Parathyroid adenoma (tissue), 2 donors: ENCODE measurements around the gene TMPRSS11D.

ENCODE experiments used
- H2AFZ ChIP-seq: fragments of 300-600 bp; sonication (generic); one replicate; pipeline ENCODE4 v1.7.0; 2017; ENCODE audit warnings: antibody characterized with exemption, mild to moderate bottlenecking
- H3K27ac ChIP-seq: fragments of 300-600 bp; sonication (generic); one replicate; pipeline ENCODE4 v1.7.0; 2017
- H3K27me3 ChIP-seq: fragments of 300-600 bp; sonication (generic); one replicate; pipeline ENCODE4 v1.7.0; 2017; ENCODE audit warnings: low read length; ENCODE audit not compliant: control insufficient read depth, insufficient read depth
- H3K36me3 ChIP-seq: fragments of 300-600 bp; sonication (generic); one replicate; pipeline ENCODE4 v1.7.0; 2017; ENCODE audit warnings: low read length; ENCODE audit not compliant: control insufficient read depth, insufficient read depth
- H3K4me1 ChIP-seq: fragments of 300-600 bp; sonication (generic); one replicate; pipeline ENCODE4 v1.7.0; 2017; ENCODE audit warnings: control low read depth
- H3K4me2 ChIP-seq: fragments of 300-600 bp; sonication (generic); one replicate; pipeline ENCODE4 v1.7.0; 2017; ENCODE audit warnings: low read length
- H3K4me3 ChIP-seq: fragments of 300-600 bp; sonication (generic); one replicate; pipeline ENCODE4 v1.7.0; 2017; ENCODE audit warnings: low read depth, low read length
- H3K79me2 ChIP-seq: fragments of 300-600 bp; sonication (generic); one replicate; pipeline ENCODE4 v1.7.0; 2017; ENCODE audit warnings: control low read depth
- H3K9ac ChIP-seq: fragments of 300-600 bp; sonication (generic); one replicate; pipeline ENCODE4 v1.7.0; 2017; ENCODE audit warnings: mild to moderate bottlenecking
- H3K9me3 ChIP-seq: fragments of 300-600 bp; sonication (generic); one replicate; pipeline ENCODE4 v1.7.0; 2017; ENCODE audit warnings: low read length; ENCODE audit not compliant: control insufficient read depth
- TF ChIP-seq, protein P1 (sequence below): fragments of 300-600 bp; sonication (generic); IDR thresholded peaks from one replicate; pipeline ENCODE4 v1.7.0; 2017; ENCODE audit warnings: antibody characterized with exemption, mild to moderate bottlenecking
- donor health status: primary hyperparathyroidism.

Gene TMPRSS11D

DNA sequence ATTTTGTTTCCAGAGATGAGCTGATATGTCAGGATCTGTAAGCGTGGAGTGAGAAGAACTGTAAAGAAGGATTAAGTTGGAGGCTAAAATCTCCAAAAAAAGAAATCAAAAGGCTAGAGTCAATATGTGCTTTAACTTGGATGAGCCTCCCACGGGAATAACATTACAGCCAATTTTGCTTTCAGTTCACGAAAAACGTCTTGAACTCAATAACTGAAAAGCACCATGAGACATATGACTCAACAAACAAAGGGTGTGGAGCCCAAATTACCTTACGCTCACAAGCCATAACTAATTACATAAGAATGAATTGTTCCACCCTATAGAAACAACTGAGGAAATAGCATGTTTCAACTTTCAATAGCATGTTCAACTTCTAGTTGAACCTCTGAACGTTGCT lies 22.3 kb downstream of the TMPRSS11D start:
- H3K9me3 ChIP-seq = no peaks in the 10 kb centered on the region
- H3K27ac ChIP-seq = no peak overlapping the region

DNA sequence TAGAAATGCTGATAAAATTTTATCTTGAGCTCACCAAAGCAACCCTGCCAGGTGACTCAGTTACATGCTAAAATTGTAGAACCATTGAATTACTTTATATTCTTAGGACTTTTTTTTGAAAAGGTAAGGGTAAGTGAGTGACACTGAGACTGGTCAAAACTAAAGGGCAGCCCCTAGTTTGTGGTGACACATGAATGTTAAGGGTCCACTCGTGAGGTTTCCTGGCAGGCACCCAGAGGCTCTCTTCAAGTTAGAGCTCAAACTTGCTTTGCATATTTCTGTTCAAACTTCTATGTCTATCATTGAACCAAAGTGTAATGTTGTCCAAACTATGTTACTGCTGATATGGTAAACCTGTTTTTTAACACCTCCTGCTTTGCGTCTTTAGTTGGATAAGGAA lies 30.5 kb downstream of the TMPRSS11D start:
- no peaks in the 10 kb centered on the region for H3K27me3 ChIP-seq
- no peak overlapping the region for H3K9ac ChIP-seq
- H3K27ac ChIP-seq = no peak overlapping the region
- no peak overlapping the region for H3K4me3 ChIP-seq
- no peak overlapping the region for H2AFZ ChIP-seq
- H3K4me1 ChIP-seq = no peaks in the 10 kb centered on the region
- no peaks in the 10 kb centered on the region for H3K9me3 ChIP-seq
- H3K4me2 ChIP-seq = no peak overlapping the region
- H3K36me3 ChIP-seq = no peaks in the 10 kb centered on the region
- no peaks in the 10 kb centered on the region for H3K79me2 ChIP-seq
- TF ChIP-seq, protein P1, sequence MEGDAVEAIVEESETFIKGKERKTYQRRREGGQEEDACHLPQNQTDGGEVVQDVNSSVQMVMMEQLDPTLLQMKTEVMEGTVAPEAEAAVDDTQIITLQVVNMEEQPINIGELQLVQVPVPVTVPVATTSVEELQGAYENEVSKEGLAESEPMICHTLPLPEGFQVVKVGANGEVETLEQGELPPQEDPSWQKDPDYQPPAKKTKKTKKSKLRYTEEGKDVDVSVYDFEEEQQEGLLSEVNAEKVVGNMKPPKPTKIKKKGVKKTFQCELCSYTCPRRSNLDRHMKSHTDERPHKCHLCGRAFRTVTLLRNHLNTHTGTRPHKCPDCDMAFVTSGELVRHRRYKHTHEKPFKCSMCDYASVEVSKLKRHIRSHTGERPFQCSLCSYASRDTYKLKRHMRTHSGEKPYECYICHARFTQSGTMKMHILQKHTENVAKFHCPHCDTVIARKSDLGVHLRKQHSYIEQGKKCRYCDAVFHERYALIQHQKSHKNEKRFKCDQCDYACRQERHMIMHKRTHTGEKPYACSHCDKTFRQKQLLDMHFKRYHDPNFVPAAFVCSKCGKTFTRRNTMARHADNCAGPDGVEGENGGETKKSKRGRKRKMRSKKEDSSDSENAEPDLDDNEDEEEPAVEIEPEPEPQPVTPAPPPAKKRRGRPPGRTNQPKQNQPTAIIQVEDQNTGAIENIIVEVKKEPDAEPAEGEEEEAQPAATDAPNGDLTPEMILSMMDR = no peak

More for the DNA sequence above, 22.3 kb downstream of the TMPRSS11D start:
- no peak overlapping the region for H3K4me3 ChIP-seq
- TF ChIP-seq, protein P1 = no peak
- no peaks in the 10 kb centered on the region for H3K36me3 ChIP-seq
- no peak overlapping the region for H3K9ac ChIP-seq
- no peaks in the 10 kb centered on the region for H3K27me3 ChIP-seq
- H3K4me2 ChIP-seq = no peak overlapping the region
- no peaks in the 10 kb centered on the region for H3K4me1 ChIP-seq
- H3K79me2 ChIP-seq = no peaks in the 10 kb centered on the region
- H2AFZ ChIP-seq = no peak overlapping the region

DNA sequence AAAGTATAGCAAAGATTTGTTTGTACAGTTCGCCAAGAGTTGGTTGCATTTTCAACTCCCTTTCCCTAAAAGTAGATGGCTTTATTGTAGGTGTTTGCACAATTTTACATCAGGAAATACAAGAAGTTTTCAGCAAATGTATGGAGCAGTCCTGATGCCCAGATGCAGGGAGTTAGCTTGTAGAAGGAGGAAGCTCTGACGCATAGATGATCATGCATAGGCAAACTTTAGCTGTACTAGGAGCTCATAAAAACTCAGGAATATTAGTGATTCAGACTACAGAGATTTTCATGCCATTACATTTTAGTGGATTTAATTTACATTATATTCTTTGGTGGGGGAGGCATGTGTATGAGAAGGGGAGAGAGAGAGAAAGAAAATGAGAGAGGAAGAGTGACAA lies 62.9 kb downstream of the TMPRSS11D start:
- no peaks in the 10 kb centered on the region for H3K36me3 ChIP-seq

DNA sequence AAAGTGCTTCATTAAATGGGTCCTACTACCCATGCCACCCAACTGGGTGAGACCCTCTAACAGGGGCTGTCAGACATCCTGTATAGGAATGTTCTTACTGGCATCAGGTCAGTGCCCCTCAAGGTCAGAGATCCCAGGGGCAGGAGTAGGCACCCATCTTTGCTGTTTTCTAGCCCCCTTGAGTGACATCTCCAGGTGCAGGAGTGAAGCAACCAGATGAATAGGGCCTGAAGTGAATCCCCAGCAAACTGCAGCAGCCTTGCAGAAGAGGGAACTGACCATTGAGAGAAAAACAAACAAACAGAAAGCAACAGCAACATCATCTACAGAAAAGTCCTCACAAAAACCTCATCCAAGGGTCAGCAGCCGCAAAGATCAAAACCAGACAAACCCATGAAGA lies 73.8 kb downstream of the TMPRSS11D start:
- TF ChIP-seq, protein P1 = no peak
- Histone ChIP-seq H3K9ac (no peak overlapping the region), H3K9me3 (no peaks in the 10 kb centered on the region), H3K27ac (no peak overlapping the region), H3K27me3 (no peaks in the 10 kb centered on the region), H3K4me1 (no peaks in the 10 kb centered on the region), H3K4me2 (no peak overlapping the region), H3K36me3 (no peaks in the 10 kb centered on the region), H2AFZ (no peak overlapping the region), H3K4me3 (no peak overlapping the region), H3K79me2 (no peaks in the 10 kb centered on the region)

More for the DNA sequence above, 62.9 kb downstream of the TMPRSS11D start:
- H3K4me1 ChIP-seq = no peaks in the 10 kb centered on the region
- H3K27me3 ChIP-seq = no peaks in the 10 kb centered on the region
- no peak overlapping the region for H3K9ac ChIP-seq
- no peak overlapping the region for H3K4me3 ChIP-seq
- TF ChIP-seq, protein P1 = no peak
- H3K9me3 ChIP-seq = no peaks in the 10 kb centered on the region
- no peak overlapping the region for H3K27ac ChIP-seq
- H3K4me2 ChIP-seq = no peak overlapping the region
- H3K79me2 ChIP-seq = no peaks in the 10 kb centered on the region
- no peak overlapping the region for H2AFZ ChIP-seq

DNA sequence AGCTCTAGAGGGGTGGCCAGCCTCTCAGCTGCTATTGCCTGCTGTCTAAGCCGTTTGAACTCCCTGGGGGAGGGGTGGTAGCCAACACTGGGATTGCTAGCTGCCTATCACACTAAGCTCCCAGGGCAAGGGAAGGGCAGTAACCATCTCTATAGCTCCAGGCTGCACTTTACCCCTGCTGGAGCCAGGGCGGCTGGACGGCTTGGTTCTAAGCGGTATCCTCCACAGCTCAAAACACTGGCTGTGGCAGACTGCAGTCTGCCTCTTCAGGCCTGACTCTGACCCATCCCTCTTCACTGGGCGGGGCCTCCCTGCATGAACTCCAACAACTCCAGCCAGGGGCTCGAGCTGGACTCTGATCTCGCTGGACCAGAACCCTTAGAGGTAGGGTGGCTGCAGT lies 74.3 kb downstream of the TMPRSS11D start:
- no peak overlapping the region for H3K4me3 ChIP-seq
- H3K27ac ChIP-seq = no peak overlapping the region
- TF ChIP-seq, protein P1 = no peak
- no peaks in the 10 kb centered on the region for H3K36me3 ChIP-seq
- H3K79me2 ChIP-seq = no peaks in the 10 kb centered on the region
- no peak overlapping the region for H3K9ac ChIP-seq
- no peaks in the 10 kb centered on the region for H3K27me3 ChIP-seq
- no peak overlapping the region for H3K4me2 ChIP-seq
- H3K4me1 ChIP-seq = no peaks in the 10 kb centered on the region
- no peaks in the 10 kb centered on the region for H3K9me3 ChIP-seq
- H2AFZ ChIP-seq = no peak overlapping the region
